ENCODE results near the gene MPZL2.

DNA sequence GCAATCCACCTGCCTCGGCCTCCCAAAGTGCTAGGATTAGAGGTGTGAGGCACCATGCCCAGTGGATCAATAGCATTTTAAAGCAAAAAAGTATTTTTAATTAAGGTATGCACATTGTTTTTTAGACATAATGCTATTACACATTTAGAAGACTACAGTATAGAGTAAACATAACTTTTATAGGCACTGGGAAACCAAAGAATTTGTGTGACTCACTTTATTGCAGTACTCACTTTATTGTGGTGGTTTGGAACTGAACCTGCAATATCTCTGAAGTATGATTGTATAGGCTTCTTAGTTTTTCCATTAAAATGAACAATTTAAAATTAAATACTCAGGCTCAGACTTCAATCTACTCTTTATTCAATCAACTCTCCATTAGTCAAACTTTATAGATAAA lies 22.9 kb upstream of the MPZL2 start:
- TF ChIP-seq CTCF (IDR thresholded peaks at IDR 0.05) (no peak), POLR2A (IDR thresholded peaks at IDR 0.05) (no peak)

Measured in esophagus squamous epithelium (tissue), 4 donors.